SIG-M5 treated with dmso at 0.1 percent for 504 hours (cell line): ENCODE results near the gene CFAP61.
A peak's percentile ranks its signal among the peaks of the same experiment; 100 is the strongest.

ENCODE experiments used
- DNase-seq: peaks from one replicate; lab custom pipeline; 2025; ENCODE audit not compliant: unreplicated experiment; lab: John Stamatoyannopoulos, UW

Gene CFAP61

DNA sequence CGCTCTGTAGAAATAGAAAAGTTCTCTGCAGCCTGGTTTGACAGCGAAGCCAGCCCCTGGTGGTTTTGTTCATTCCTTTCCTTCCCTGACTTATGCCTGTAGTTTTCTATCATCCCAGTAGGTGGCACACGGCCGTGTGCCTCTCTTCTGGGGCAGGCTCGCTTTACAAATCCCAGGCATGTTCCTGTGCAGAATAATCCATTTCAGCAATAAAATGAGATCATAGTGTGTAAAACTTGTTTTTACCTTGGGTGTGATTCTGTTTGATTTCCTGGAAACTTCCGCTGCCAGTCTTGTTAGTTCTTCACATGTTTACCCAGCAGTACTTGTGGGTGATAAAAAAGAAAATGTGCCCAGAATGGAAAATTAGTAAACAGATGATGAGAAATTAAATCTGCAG lies 308.1 kb downstream of the CFAP61 start:
- peak; percentile 69 for DNase-seq

- DNase-seq, result no peak
Observed at GRCh38 chr20:20362774-20363433, 310.6 kb downstream of the CFAP61 start.

- no peak for DNase-seq
Observed at GRCh38 chr20:20363434-20363798, 311.1 kb downstream of the CFAP61 start.

DNA sequence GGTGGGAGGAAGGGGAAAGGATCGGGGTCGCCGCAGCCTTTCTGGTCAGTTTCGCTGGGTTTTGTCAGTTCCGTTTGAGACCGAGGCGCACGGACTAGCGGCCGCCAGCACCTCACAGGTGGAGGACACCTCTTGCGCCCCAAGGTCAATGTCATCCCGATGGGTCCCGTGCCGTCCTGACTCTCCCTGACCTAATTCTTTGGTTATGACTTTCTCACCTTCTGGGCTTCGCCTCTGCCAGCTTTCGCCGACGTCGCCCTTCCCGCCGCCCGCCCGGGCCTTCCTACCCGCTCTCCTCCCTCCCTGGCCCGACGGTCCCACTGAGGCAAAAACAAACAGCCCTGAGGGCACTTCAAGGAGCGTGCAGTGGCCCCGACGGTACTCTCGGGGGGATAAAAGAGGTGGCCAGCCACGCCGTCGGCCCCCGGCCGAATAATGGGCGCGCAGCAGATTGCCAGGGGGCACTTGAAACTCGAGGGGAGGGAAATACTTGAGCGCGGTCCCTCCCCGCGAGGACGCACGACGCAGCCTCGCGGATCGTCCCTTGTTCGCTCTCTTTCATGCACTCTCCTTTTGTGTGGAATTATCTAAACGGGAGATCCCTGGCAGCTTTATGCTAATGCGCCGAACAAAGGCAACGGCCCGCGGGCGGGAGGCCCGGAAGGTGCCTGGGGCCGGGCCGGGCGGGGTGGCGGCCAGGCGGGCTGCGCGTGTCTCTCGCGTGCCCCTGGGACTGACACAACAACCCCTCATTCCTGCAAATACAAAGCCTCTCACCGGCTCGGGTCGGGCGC lies 311.7 kb downstream of the CFAP61 start:
- no peak for DNase-seq

GRCh38 chr20:20364593-20365479 lies 312.5 kb downstream of the CFAP61 start:
- no peak for DNase-seq

DNA sequence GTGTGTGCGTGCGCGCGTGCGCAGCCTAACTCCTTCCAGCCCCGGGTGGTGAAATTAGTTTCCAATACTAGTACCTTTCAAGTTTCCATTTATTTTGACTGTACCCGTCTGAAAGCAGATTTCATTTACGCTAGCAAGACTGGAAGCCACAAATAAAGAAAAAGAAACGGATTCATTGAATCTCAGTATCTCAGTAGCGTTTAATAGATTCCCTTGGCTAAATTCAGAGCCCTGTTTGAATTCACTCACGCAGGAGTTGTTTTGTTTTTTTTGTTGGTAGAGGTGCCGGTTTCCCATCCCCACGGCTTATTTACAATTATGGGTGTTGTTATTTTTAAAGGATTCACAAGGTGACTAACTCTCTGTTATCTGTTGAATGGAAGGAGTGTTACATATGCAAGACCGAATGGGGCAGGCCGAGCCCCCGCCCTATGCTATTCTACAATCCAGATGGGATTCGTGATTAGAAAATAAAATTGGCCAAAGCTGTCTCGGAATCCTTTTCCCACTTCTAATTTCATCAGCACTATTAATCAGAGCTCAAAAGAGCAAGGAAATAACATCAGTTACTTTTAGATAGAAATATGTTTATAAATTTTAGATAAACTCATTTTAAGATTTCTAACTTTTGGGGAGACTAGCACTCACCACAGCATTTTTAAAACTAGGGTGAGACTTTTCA lies 313.3 kb downstream of the CFAP61 start:
- no peak for DNase-seq

DNA sequence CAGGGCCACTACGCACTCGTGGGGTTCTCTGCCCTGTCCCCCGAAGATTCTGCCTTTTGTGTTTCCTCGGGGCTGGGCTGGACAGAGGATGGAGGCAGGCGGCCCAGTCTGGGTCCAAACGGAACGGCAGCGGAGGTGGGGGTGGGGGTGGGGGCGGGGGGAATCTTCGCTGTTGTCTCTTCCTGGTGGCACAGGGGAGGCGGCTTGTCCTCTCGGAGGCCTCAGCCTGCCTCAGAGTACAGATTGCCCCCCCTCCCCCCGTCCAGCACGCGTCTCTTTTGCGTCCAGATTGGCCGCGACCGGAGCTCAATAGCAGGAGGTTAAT lies 314.2 kb downstream of the CFAP61 start:
- DNase-seq, result no peak

- no peak for DNase-seq
Observed at GRCh38 chr20:20366876-20367574, 314.7 kb downstream of the CFAP61 start.

- peak; percentile 13 for DNase-seq
Observed at GRCh38 chr20:20367575-20368417, 315.5 kb downstream of the CFAP61 start, which contains the start of gene INSM1. TSS of gene INSM1 (plus strand) at chr20:20368104. CDS start at chr20:20368268, 164 bp downstream.

DNA sequence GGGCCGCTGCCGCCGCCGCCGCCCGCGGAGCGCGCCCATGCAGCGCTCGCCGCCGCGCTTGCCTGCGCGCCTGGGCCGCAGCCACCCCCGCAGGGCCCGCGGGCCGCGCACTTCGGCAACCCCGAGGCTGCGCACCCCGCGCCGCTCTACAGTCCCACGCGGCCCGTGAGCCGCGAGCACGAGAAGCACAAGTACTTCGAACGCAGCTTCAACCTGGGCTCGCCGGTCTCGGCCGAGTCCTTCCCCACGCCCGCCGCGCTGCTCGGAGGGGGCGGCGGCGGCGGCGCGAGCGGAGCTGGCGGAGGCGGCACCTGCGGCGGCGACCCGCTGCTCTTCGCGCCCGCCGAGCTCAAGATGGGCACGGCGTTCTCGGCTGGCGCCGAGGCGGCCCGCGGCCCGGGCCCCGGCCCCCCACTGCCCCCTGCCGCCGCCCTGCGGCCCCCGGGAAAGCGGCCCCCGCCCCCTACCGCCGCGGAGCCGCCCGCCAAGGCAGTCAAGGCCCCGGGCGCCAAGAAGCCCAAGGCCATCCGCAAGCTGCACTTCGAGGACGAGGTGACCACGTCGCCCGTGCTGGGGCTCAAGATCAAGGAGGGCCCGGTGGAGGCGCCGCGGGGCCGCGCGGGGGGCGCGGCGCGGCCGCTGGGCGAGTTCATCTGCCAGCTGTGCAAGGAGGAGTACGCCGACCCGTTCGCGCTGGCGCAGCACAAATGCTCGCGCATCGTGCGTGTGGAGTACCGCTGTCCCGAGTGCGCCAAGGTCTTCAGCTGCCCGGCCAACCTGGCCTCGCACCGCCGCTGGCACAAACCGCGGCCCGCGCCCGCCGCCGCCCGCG lies 316.3 kb downstream of the CFAP61 start:
- no peak for DNase-seq

DNA sequence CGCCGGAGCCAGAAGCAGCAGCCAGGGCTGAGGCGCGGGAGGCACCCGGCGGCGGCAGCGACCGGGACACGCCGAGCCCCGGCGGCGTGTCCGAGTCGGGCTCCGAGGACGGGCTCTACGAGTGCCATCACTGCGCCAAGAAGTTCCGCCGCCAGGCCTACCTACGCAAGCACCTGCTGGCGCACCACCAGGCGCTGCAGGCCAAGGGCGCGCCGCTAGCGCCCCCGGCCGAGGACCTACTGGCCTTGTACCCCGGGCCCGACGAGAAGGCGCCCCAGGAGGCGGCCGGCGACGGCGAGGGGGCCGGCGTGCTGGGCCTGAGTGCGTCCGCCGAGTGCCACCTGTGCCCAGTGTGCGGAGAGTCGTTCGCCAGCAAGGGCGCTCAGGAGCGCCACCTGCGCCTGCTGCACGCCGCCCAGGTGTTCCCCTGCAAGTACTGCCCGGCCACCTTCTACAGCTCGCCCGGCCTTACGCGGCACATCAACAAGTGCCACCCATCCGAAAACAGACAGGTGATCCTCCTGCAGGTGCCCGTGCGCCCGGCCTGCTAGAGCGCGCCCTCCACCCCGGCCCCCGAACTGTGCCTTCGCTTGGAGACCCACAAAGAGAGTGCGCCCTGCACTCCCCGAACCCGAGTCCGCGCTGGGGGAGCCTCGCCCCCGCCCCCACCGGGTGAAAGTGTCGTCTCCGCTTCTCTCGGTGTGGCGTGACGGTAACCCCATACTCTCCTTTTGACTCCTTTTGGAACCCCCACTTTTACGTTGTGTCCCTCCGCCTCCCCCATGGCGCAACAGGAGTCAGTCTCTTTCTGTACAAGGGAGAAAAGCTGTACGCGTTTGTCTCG lies 317.1 kb downstream of the CFAP61 start:
- DNase-seq, result no peak

DNA sequence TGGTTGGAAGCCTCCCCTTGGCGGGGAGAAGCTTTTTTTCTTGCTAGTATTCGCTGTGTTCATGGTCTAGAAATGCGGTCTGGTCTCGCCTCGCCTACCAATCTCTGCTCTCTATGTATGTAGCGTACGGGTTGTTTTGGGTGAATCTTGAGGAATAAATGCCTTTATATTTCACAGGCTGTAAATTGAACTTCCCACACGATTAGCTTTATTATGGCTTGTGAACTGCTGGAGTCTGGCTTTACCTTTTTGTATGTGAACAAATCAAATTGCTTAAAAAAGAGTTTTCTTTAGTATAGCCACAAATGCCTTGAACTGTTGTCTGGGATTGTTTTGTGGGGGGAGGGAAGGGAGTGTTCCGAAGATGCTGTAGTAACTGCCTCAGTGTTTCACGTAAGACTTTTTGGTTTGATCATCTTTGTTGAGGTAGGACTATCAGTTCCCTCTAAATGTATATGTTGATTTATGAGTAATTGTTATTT lies 317.8 kb downstream of the CFAP61 start:
- DNase-seq, result peak; percentile 19

DNA sequence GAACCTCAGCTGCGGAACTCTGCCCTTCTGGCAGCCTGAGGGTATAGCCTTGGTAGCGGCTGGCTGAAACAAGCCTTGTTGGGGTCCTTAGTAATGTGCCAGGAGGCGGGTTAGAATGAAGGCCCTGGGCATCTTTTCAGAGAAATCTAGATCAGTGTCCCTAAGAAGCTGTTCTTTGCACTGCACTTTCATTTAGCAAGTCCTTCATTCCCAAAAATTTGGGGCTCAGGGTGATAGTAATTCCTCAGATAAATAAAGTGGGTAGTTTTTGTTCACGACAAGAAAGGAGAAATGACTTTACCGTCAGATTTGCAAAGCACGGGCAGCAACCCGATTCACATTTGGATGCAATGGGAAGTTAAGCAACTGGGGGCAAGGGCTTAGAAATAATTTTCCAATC lies 318.8 kb downstream of the CFAP61 start:
- no peak for DNase-seq

- DNase-seq, result no peak
Observed at GRCh38 chr20:20371681-20372080, 319.3 kb downstream of the CFAP61 start.

GRCh38 chr20:20373091-20373571 lies 320.8 kb downstream of the CFAP61 start:
- DNase-seq, result no peak

GRCh38 chr20:20375862-20376261 lies 323.5 kb downstream of the CFAP61 start:
- DNase-seq, result no peak

GRCh38 chr20:20386192-20386591 lies 333.9 kb downstream of the CFAP61 start:
- no peak for DNase-seq

DNA sequence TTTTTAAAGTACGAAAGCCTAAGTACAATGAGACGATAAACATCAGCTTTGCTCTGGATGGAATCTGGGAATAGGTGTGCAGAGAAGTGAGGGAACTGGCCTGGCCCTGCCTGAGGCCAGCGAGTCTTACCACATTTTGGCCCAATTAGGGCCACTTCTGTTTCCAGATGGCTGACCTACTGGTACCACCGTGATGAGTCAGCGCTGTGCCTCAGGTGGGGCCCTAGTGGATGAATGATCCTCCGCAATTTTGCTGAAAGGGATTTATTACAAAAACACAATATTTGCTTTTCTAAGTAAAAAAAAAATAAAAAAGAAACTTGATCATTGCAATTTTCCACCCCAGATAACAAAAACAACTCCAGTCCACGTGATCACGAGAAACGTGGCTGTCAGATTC lies 338.1 kb downstream of the CFAP61 start:
- no peak for DNase-seq
